HEK293T (cell line): ENCODE data around the gene KRTAP5-9.

Source experiments
- CTCF ChIA-PET: fragments of 350-600 bp; formaldehyde crosslinking; extraction: SDS; loops from one replicate; lab custom pipeline; 2021; ENCODE audit warnings: antibody characterized with exemption, inconsistent platforms; lab: Yijun Ruan, JAX
- POLR2A ChIA-PET: fragments of 350-600 bp; formaldehyde crosslinking; extraction: SDS; loops from one replicate; lab custom pipeline; 2020; ENCODE audit warnings: antibody characterized with exemption, inconsistent platforms; lab: Yijun Ruan, JAX
- DNase-seq: peaks from one replicate; pipeline ENCODE4 v3.0.0; 2012; ENCODE audit warnings: mixed read lengths; ENCODE audit errors: extremely low spot score
- ARNT ChIP-seq: fragments of 450-650 bp; IDR thresholded peaks from 2 replicates; pipeline ENCODE4 v1.6.1; 2017; ENCODE audit warnings: mild to moderate bottlenecking
- BHLHE40 ChIP-seq: fragments of 450-650 bp; IDR thresholded peaks from 2 replicates; pipeline ENCODE4 v1.6.1; 2016; ENCODE audit warnings: mild to moderate bottlenecking, moderate library complexity, borderline replicate concordance
- CTBP1 ChIP-seq: fragments of 450-650 bp; IDR thresholded peaks from 2 replicates; pipeline ENCODE4 v1.6.1; 2016; ENCODE audit warnings: borderline replicate concordance
- ELF4 ChIP-seq: fragments of 450-650 bp; IDR thresholded peaks from 2 replicates; pipeline ENCODE4 v1.6.1; 2017; ENCODE audit warnings: antibody characterized with exemption
- FOXA1 ChIP-seq: fragments of 450-650 bp; IDR thresholded peaks from 2 replicates; pipeline ENCODE4 v1.6.1; 2016; ENCODE audit warnings: mild to moderate bottlenecking
- FOXK2 ChIP-seq: fragments of 450-650 bp; IDR thresholded peaks from 2 replicates; pipeline ENCODE4 v1.6.1; 2016; ENCODE audit warnings: mild to moderate bottlenecking
- FOXM1 ChIP-seq: fragments of 450-650 bp; IDR thresholded peaks from 2 replicates; pipeline ENCODE4 v1.6.1; 2017; ENCODE audit warnings: mild to moderate bottlenecking, borderline replicate concordance
- HDGF ChIP-seq: fragments of 450-650 bp; IDR thresholded peaks from 2 replicates; pipeline ENCODE4 v1.6.1; 2017; ENCODE audit warnings: antibody characterized with exemption, borderline replicate concordance
- L3MBTL2 ChIP-seq: fragments of 450-650 bp; conservative IDR thresholded peaks from 2 replicates; pipeline ENCODE4 v1.6.1; 2016; ENCODE audit warnings: mild to moderate bottlenecking
- LEF1 ChIP-seq: fragments of 450-650 bp; IDR thresholded peaks from 2 replicates; pipeline ENCODE4 v1.6.1; 2017; ENCODE audit warnings: mild to moderate bottlenecking, borderline replicate concordance
- NFRKB ChIP-seq: fragments of 450-650 bp; IDR thresholded peaks from 2 replicates; pipeline ENCODE4 v1.6.1; 2016; ENCODE audit warnings: mild to moderate bottlenecking, moderate library complexity
- PKNOX1 ChIP-seq: fragments of 450-650 bp; IDR thresholded peaks from 2 replicates; pipeline ENCODE4 v1.6.1; 2016
- SP1 ChIP-seq: fragments of 450-650 bp; IDR thresholded peaks from 2 replicates; pipeline ENCODE4 v1.6.1; 2017
- SUZ12 ChIP-seq: fragments of 450-650 bp; IDR thresholded peaks from 2 replicates; pipeline ENCODE4 v1.6.1; 2016; ENCODE audit warnings: mild to moderate bottlenecking
- TARDBP ChIP-seq: fragments of 450-650 bp; IDR thresholded peaks from 2 replicates; pipeline ENCODE4 v1.6.1; 2016
- ZNF384 ChIP-seq: fragments of 450-650 bp; IDR thresholded peaks from 2 replicates; pipeline ENCODE4 v1.6.1; 2016

The KRTAP5-9 gene

GRCh38 chr11:71554996-71555395, 6.8 kb downstream of the KRTAP5-9 start:
- POLR2A ChIA-PET: no interaction called here
- CTCF ChIA-PET: no interaction called here
- DNase-seq: no peak
- TF ChIP-seq ZNF384: no peak
- no peak for TF ChIP-seq ELF4
- TF ChIP-seq FOXK2: no peak
- TF ChIP-seq BHLHE40: no peak
- no peak for TF ChIP-seq FOXA1
- no peak for TF ChIP-seq SUZ12
- no peak for TF ChIP-seq LEF1
- TF ChIP-seq TARDBP: no peak

- no peak for DNase-seq
- TF ChIP-seq BHLHE40: no peak
- no peak for TF ChIP-seq FOXK2
- TF ChIP-seq LEF1: no peak
- TF ChIP-seq FOXM1: no peak
- no peak for TF ChIP-seq NFRKB
- no peak for TF ChIP-seq ARNT
- ChIA-PET CTCF (no interaction called here), POLR2A (no interaction called here)
These were observed 7.3 kb downstream of the KRTAP5-9 start for GRCh38 chr11:71555508-71555907.

- no peak for DNase-seq
- ChIA-PET POLR2A (no interaction called here), CTCF (no interaction called here)
- TF ChIP-seq FOXK2: no peak
- no peak for TF ChIP-seq HDGF
- TF ChIP-seq FOXA1: no peak
- TF ChIP-seq ZNF384: no peak
- no peak for TF ChIP-seq LEF1
- TF ChIP-seq FOXM1: no peak
- TF ChIP-seq TARDBP: no peak
- TF ChIP-seq PKNOX1: no peak
- TF ChIP-seq SUZ12: no peak
- no peak for TF ChIP-seq CTBP1
These were observed 7.8 kb downstream of the KRTAP5-9 start for GRCh38 chr11:71556018-71556417.

GRCh38 chr11:71557257-71557656, 9.0 kb downstream of the KRTAP5-9 start:
- ChIA-PET CTCF (no interaction called here), POLR2A (no interaction called here)

GRCh38 chr11:71558996-71559395, 10.8 kb downstream of the KRTAP5-9 start:
- TF ChIP-seq PKNOX1: no peak
- no peak for TF ChIP-seq TARDBP
- TF ChIP-seq SUZ12: no peak
- TF ChIP-seq SP1: no peak
- TF ChIP-seq HDGF: no peak
- no peak for TF ChIP-seq LEF1
- no peak for TF ChIP-seq BHLHE40
- TF ChIP-seq FOXM1: no peak
- TF ChIP-seq FOXA1: no peak
- TF ChIP-seq ZNF384: no peak
- no peak for TF ChIP-seq L3MBTL2
- DNase-seq: no peak
- ChIA-PET CTCF (no interaction called here), POLR2A (no interaction called here)

More at GRCh38 chr11:71557257-71557656, 9.0 kb downstream of the KRTAP5-9 start:
- TF ChIP-seq ELF4: no peak
- no peak for TF ChIP-seq CTBP1
- TF ChIP-seq HDGF: no peak
- no peak for TF ChIP-seq FOXM1
- TF ChIP-seq BHLHE40: no peak
- TF ChIP-seq SUZ12: no peak
- no peak for TF ChIP-seq SP1
- TF ChIP-seq NFRKB: no peak
- TF ChIP-seq L3MBTL2: no peak
- no peak for TF ChIP-seq ZNF384
- TF ChIP-seq PKNOX1: no peak
- TF ChIP-seq TARDBP: no peak
- no peak for TF ChIP-seq FOXK2
- no peak for TF ChIP-seq ARNT
- TF ChIP-seq LEF1: no peak
- no peak for TF ChIP-seq FOXA1
- DNase-seq: no peak

- TF ChIP-seq NFRKB (no peak), FOXA1 (no peak), FOXM1 (no peak), L3MBTL2 (no peak), ARNT (no peak), ZNF384 (no peak), LEF1 (no peak), HDGF (no peak), SUZ12 (no peak), BHLHE40 (no peak), FOXK2 (no peak), TARDBP (no peak), SP1 (no peak), PKNOX1 (no peak), ELF4 (no peak), CTBP1 (no peak)
- CTCF ChIA-PET: no interaction called here
- DNase-seq: no peak
- POLR2A ChIA-PET: no interaction called here
These were observed 13.9 kb downstream of the KRTAP5-9 start for GRCh38 chr11:71562120-71562519.
